HG03521 (cell line): ENCODE results near the gene DEGS2.

Source experiments
- ATAC-seq: cut with Tn5 transposase; IDR thresholded peaks from one replicate; pipeline ENCODE4 v1.9.1; 2021; ENCODE audit warnings: mild to moderate bottlenecking, moderate library complexity; ENCODE audit not compliant: unreplicated experiment

Gene DEGS2

GRCh38 chr14:100116134-100116533 is 43.3 kb downstream of the DEGS2 start:
- ATAC-seq = no peak

- ATAC-seq = no peak
Observed at GRCh38 chr14:100115726-100116125, 43.7 kb downstream of the DEGS2 start.

GRCh38 chr14:100115236-100115635 is 44.2 kb downstream of the DEGS2 start:
- ATAC-seq = no peak

- ATAC-seq = no peak
Observed at GRCh38 chr14:100114109-100114765, 45.2 kb downstream of the DEGS2 start.

GRCh38 chr14:100111931-100112704 is 47.3 kb downstream of the DEGS2 start:
- no peak for ATAC-seq

GRCh38 chr14:100110816-100111215 is 48.6 kb downstream of the DEGS2 start:
- no peak for ATAC-seq

- no peak for ATAC-seq
Observed at GRCh38 chr14:100109594-100109955, 49.9 kb downstream of the DEGS2 start.

- ATAC-seq = no peak
Observed at GRCh38 chr14:100108840-100109593, 50.4 kb downstream of the DEGS2 start.

GRCh38 chr14:100108042-100108825 is 51.2 kb downstream of the DEGS2 start:
- peak; percentile 75 for ATAC-seq

GRCh38 chr14:100107236-100107635 is 52.2 kb downstream of the DEGS2 start:
- no peak for ATAC-seq

- ATAC-seq = no peak
Observed at GRCh38 chr14:100106250-100107112, 53.0 kb downstream of the DEGS2 start.

- no peak for ATAC-seq
Observed at GRCh38 chr14:100105357-100106169, 53.9 kb downstream of the DEGS2 start.

GRCh38 chr14:100104523-100105300 is 54.7 kb downstream of the DEGS2 start:
- ATAC-seq = no peak

GRCh38 chr14:100104006-100104352 is 55.5 kb downstream of the DEGS2 start:
- ATAC-seq = no peak

GRCh38 chr14:100103250-100104005 is 56.0 kb downstream of the DEGS2 start:
- ATAC-seq = no peak

- ATAC-seq = no peak
Observed at GRCh38 chr14:100102156-100102785, 57.2 kb downstream of the DEGS2 start.

- ATAC-seq = no peak
Observed at GRCh38 chr14:100100032-100100703, 59.3 kb downstream of the DEGS2 start.
